HG03558 (cell line): Measurements from ENCODE around the gene PLEKHA3.
"Not testable (repeated sequence)": the region's sequence is repeated elsewhere in the genome, so short reads cannot be mapped to it uniquely, and the experiment has no call there.

Experiments
- ATAC-seq: cut with Tn5 transposase; IDR thresholded peaks from one replicate; pipeline ENCODE4 v1.9.1; 2021; ENCODE audit warnings: moderate number of reproducible peaks; ENCODE audit not compliant: unreplicated experiment; ENCODE audit errors: extremely low read depth

PLEKHA3 gene

GRCh38 chr2:178480227-178481181 is at the start of gene PLEKHA3:
Gene PLEKHA3 (plus strand): TSS chr2:178480457. CDS start chr2:178480870, 413 bp downstream.
- peak; percentile 43 for ATAC-seq

GRCh38 chr2:178436662-178437061 is 43.6 kb upstream of the PLEKHA3 start:
- no peak for ATAC-seq

- ATAC-seq, result no peak
Observed at GRCh38 chr2:178441426-178441825, 38.8 kb upstream of the PLEKHA3 start.

GRCh38 chr2:178448968-178449661 is 31.1 kb upstream of the PLEKHA3 start:
- ATAC-seq, result no peak

GRCh38 chr2:178449700-178450523 is 30.3 kb upstream of the PLEKHA3 start:
- peak; percentile 4 for ATAC-seq

- peak; percentile 24 for ATAC-seq
Observed at GRCh38 chr2:178450524-178450773, 29.8 kb upstream of the PLEKHA3 start.

GRCh38 chr2:178450774-178451525 is 29.3 kb upstream of the PLEKHA3 start, which contains the start of the genes PJVK and PRKRA:
Gene PJVK (plus strand): TSS chr2:178451378. CDS start chr2:178453410, 2,032 bp downstream.
Gene PRKRA (minus strand): TSS chr2:178451175. CDS start chr2:178451030, 145 bp downstream.
- ATAC-seq, result peak; percentile 61

GRCh38 chr2:178452334-178452733 is 27.9 kb upstream of the PLEKHA3 start:
- no peak for ATAC-seq

GRCh38 chr2:178452870-178453269 is 27.4 kb upstream of the PLEKHA3 start:
- ATAC-seq, result no peak

- no peak for ATAC-seq
Observed at GRCh38 chr2:178455947-178456346, 24.3 kb upstream of the PLEKHA3 start.

GRCh38 chr2:178457390-178457886 is 22.8 kb upstream of the PLEKHA3 start:
- no peak for ATAC-seq

- ATAC-seq, result no peak
Observed at GRCh38 chr2:178469219-178469849, 10.9 kb upstream of the PLEKHA3 start.

- not testable (repeated sequence) for ATAC-seq
Observed at GRCh38 chr2:178471313-178471712, 8.9 kb upstream of the PLEKHA3 start.

GRCh38 chr2:178473373-178473772 is 6.9 kb upstream of the PLEKHA3 start:
- no peak for ATAC-seq

- no peak for ATAC-seq
Observed at GRCh38 chr2:178473931-178474330, 6.3 kb upstream of the PLEKHA3 start.

GRCh38 chr2:178474560-178474959 is 5.7 kb upstream of the PLEKHA3 start:
- ATAC-seq, result no peak

- ATAC-seq, result no peak
Observed at GRCh38 chr2:178476477-178476876, 3.8 kb upstream of the PLEKHA3 start.

- ATAC-seq, result no peak
Observed at GRCh38 chr2:178477443-178478129, 2.7 kb upstream of the PLEKHA3 start.

- ATAC-seq, result no peak
Observed at GRCh38 chr2:178478130-178478438, 2.2 kb upstream of the PLEKHA3 start.
